Astrocyte of the cerebellum (primary cell): ENCODE measurements around the gene DHRS7.
A peak's percentile ranks its signal among the peaks of the same experiment; 100 is the strongest.

ENCODE experiments used
- DNase-seq: peaks from one replicate; pipeline ENCODE4 v3.0.0-alpha.2; 2011; ENCODE audit warnings: low read depth
- H3K4me3 ChIP-seq: 2 replicates; pipeline ENCODE4 v1.5.1; 2011; ENCODE audit warnings: mild to moderate bottlenecking, low read depth, low read length, moderate library complexity
- CTCF ChIP-seq: IDR thresholded peaks from 2 replicates; pipeline ENCODE4 v1.5.1; 2012; ENCODE audit warnings: low read length, low read depth, moderate library complexity, mild to moderate bottlenecking; ENCODE audit errors: missing control alignments
- in situ Hi-C: cut with HindIII; loops from 2 replicates; pipeline ENCODE4 v1.10.0; 2017; ENCODE audit warnings: low sequenced_read_pairs

The DHRS7 gene

DNA sequence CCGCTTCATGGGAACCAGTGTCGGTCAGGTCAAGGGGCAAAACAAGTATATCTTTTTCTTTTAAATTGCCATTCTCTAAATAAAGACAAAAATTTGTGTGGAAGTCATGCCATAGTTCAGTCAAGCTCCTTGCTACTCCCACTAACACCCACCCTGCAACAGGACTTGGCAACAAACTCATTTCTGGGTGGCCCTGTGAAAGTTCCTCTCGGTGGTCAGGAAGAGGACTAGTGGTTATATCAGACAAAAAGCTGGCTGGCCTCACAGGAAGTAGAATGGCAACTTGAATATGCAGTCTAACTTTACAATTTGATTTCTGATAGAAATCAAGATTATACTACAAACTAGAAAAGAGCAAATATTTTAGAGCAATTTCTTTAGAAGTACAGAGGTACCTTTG lies 11.2 kb downstream of the DHRS7 start:
- in situ Hi-C loops = loop anchor here (5.0 kb wide), 1 partner anchor 187 kb away; no protein-coding TSS in a partner anchor
- TF ChIP-seq CTCF = no peak
- no peak overlapping the region for H3K4me3 ChIP-seq
- DNase-seq = no peak

- H3K4me3 ChIP-seq = no peak overlapping the region
- in situ Hi-C loops = loop anchor here (5.0 kb wide), 1 partner anchor 184 kb away; no protein-coding TSS in a partner anchor
- DNase-seq = no peak
- no peak for TF ChIP-seq CTCF
Observed at GRCh38 chr14:60151715-60152114, 13.5 kb downstream of the DHRS7 start.

DNA sequence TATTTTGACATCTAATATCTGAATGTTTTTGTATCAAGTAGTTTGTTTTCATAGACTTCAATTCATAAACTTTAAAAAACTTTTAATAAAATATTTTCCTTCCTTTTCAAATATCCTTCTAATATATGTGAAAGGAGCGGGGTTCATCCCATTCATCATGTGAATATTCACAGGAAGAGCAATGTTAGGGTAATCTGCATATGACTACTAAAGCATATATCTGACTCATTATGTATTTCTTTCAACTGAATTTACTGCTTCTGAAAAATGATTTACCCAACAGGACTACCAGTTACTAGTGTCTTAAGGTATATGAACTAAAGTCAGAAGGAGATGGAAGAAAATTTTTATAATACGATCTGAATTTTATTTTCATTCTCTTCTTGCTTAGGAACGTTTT lies 30.5 kb downstream of the DHRS7 start:
- DNase-seq = no peak
- no peak for TF ChIP-seq CTCF
- in situ Hi-C loops = no loop called here
- no peak overlapping the region for H3K4me3 ChIP-seq

- no peak for TF ChIP-seq CTCF
- no peak for DNase-seq
- in situ Hi-C loops = no loop called here
- H3K4me3 ChIP-seq = no peak overlapping the region
Observed at GRCh38 chr14:60133487-60133886, 31.7 kb downstream of the DHRS7 start.

DNA sequence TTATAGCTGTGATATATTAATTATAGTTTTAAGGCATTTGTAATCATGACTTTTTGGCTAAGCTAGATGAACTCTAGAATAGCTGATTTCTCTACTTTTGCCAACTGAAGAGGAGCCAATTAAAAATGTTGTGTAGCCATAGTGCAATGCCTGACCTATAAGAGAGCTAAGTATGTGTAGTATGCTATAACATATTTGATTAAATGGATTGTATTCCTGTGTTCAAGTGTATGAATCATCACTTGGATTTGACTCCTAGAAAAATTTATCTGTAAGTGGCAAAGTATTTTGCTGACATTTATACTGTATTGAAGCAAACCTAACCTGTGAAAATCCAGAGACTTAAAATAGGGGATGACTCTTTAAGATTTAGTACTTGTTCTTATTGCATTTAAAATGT lies 39.3 kb downstream of the DHRS7 start:
- in situ Hi-C loops = no loop called here
- no peak for TF ChIP-seq CTCF
- H3K4me3 ChIP-seq = no peak overlapping the region
- DNase-seq = no peak

DNA sequence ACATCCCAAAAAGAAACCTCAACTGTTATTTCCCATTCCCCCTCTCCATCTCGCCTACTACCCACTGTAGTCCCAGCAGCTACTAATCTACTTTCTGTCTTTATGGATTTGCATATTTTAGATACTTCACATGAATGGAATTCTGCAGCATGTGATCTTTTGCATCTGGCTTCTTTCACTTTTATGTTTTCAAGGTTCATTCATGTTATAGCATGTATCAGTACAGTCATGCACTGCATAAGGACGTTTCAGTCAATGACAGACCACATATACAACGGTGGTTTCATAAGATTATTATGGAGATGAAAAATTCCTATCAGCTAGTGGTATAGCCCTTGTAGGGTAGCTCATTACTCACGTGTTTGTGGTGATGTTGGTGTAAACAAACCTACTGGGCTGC lies 49.0 kb downstream of the DHRS7 start:
- no peak overlapping the region for H3K4me3 ChIP-seq
- in situ Hi-C loops = no loop called here
- no peak for DNase-seq
- no peak for TF ChIP-seq CTCF

GRCh38 chr14:60114881-60115280 lies 50.3 kb downstream of the DHRS7 start:
- DNase-seq = peak; percentile 87
- in situ Hi-C loops = no loop called here
- no peak for TF ChIP-seq CTCF
- no peak overlapping the region for H3K4me3 ChIP-seq
